Fibroblast of upper back skin (primary cell): ENCODE results near the gene TADA2B.

Source experiments
- DNase-seq: peaks from one replicate; pipeline ENCODE4 v3.0.0-alpha.2; 2013

TADA2B gene

DNA sequence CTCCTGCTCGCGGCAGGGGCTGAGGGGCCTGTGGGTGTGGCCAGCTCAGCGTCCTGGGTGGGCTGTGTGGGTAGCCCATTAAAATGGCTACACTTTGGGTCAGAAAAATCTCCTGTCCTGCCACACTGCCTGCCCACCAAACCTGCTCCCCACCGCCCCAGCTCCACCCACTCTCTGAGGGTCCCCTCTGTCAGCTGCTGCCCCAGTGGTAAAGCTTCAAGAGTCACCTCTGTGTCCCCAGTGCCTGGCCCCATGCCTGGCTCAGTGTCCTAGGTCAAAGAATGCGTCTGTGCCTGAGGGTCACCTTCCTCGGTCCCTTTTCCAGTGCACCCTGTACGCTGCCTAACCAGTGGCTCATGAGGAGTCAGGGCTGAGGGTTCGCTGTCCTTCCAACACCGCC, 24.9 kb upstream of the TADA2B start:
- DNase-seq: no peak

DNA sequence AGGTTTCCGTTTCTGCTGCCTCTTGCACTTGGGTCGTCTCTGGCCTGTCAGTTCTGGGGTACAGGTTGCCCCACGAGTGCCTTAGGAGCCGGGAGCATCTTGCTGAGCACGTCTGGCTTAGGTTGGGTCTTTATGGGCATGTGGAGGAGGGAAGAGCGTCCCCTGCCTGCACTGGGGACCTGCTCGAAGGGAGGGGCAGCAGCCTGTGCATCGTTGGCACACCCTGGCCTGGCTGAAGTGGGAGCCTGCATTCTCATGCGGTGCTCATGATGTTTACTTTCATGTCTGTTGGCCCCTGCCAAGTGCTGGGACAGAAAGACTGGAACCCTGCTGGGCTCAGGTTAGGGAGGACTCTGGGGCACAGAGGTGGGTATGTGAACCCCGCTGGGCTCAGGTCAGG, 23.8 kb upstream of the TADA2B start:
- no peak for DNase-seq

DNA sequence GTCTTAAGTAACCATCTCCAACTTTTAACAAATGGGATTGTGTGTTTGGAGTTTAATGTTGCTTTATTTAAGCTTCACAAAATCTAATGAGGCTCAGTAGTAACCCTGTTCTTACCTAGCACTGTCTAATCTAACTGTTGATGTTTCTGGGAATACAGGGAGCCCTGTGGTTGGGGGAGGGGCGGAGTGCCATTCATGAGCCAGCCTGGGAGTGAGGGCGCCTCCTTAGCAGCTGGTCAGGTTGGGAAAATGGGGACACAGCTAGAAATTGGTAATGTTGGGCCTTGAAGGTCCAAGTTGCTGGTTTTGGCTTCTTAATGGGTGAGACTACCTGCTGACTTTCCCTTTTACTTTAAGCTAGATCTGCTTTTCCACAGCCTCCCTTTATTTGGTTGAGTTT, 22.9 kb upstream of the TADA2B start:
- no peak for DNase-seq

DNA sequence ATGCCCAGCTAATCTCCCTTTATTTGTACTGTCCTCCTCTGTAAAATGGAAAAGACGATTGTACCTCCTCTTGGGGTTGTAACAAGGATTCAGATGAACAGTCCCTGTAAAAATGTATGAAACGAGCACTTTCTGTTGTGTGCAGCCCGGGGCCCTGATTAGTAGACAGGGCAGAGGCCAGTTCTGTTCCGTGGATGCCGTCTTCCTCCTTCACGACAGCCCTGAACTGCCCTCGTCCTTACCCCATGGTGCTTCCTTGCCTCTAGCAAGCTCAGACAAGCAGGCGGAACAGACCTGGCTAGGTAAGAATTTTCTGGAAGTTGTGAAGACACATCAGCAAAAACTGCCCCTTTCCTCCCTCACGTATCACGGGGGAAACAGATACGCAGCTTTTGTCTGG, 22.3 kb upstream of the TADA2B start:
- DNase-seq: no peak

DNA sequence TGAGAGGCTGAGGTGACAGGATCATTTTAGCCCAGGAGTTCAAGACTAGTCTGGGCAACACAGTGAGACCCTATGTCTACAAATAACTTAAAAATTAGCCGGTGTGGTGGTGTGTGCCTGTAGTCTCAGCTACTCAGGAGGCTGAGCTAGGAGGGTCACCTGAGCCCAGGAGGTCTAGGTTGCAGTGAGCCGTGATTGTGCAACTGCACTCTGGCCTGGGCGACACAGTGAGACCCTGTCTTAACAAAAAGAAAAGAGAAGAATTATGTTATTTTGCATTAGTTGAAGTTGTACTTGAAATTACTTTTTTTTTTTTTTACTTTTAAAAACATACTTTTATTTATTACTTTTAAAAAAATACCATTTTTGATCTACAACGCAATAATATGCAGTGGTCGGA, 21.8 kb upstream of the TADA2B start:
- no peak for DNase-seq

DNA sequence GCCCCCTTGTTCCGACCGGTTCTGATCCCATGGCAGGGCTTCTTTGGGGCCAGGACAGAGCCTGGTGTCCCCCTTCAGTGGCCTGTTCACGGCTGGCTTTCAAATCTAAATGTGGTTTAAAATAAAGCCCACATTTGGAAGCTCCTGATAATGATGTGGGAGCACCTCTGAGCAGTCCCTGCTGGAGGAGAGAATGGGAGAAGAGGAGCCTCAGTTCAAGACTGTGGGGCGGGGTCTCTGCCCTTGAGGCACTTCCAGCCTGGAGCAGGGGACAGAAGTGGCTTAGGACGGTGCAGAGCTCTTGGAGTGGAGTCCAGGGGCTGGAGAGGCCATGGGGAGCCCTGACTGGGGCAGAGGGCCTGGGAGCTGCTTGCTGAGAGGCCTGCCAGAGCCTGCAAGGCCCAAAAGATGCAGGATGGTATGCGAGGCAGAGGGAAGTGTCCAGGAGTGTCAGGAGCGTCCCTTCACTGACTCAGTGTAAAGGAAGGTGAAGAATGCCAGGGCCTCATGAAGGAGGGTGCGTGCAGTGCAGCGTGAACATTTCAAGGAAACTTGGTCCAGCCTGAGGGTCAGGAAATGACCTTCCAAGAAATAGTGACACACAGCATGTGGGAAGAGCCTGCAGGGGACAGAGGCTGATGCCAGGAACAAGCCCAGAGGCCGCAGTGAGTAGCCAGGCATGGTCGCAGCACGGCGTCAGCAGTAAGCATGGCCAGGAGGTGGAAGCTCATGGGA, 21.1 kb upstream of the TADA2B start:
- peak; percentile 62 for DNase-seq

DNA sequence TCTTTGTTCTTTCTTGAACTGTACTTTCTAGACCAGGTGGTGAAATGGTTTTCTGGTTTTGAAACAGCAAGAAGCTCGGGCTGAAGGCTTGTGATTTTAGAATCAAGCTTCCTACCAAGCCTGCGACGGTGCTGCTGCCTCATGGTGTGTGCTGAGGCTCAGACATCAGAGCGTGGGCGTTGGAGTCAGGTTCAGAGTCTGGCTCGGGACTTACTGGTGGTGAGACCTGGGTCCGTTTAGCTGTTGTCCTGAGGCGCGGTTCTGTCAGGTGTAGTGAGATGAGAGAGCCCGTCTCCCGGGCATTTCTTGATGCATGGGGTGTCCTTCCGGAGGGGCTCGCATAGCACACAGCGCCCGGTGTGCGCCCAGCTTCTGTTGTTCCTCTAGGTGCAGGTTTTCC, 19.7 kb upstream of the TADA2B start:
- no peak for DNase-seq

DNA sequence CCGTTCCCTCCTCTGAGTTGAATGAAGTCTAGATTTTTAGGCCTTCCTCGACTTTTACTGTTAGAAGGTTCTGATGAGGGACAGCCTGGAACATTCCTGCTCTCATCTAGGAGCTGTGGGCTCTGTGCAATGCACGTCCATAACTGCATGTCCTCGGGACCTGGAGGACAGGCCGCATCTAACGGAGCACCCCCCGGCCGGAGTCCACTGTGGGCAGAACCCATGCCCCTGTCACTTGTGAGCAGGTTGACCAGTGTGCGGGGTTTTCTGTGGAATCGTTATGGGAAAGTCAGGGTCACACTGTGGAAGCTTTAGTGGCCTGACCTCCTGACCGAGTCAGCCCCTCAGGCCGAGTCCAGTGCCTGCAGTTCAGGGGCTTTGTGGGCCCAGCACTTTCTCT, 19.3 kb upstream of the TADA2B start:
- no peak for DNase-seq

DNA sequence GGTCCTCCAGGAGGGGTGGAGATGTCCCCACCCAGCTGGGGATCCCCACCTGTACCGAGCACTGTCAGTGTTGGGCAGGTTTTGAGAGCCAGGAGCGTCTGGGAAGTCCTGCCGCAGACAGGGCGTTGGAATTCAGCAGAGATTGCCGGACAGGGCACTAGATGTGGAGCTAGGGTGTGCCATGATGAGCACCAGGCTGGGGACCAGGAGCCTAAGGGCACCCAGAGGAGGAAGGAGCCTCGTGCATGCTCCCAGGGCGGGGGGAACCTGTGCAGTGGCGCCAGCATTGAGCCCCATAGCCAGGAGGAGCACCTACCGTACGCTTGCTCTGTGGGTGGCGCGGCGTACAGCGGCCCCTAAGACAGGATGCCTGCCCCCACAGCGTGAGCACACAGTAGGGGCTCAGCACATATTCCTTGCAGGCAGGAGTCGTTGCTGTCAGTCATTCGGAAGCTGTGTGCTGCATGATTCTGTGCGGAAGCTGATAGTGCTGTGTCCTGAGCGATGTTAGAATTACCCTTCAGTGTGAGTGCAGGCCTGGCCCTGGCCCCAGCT, 18.8 kb upstream of the TADA2B start:
- DNase-seq: no peak

DNA sequence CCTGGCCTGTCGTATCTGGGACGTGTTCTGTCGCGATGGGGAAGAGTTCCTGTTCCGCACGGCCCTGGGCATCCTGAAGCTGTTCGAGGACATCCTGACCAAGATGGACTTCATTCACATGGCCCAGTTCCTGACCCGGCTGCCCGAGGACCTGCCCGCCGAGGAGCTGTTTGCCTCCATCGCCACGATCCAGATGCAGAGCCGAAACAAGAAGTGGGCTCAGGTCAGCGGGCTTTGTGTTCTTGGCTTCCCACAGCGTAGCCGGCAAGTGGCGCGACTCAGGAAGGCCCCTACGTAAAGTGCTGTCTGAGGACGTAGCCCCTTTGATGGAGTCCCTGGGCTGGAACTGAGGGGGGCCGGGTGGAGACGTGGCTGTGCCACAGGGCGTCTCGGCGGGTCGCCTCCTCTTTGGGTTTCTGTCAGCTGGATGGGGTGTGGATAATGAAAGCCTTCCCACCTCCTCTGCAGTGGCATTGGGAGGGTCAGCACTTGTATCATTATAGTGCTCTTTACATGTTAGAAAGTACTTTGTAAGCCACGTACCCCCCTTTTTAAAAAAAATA, 18.1 kb upstream of the TADA2B start:
- no peak for DNase-seq

DNA sequence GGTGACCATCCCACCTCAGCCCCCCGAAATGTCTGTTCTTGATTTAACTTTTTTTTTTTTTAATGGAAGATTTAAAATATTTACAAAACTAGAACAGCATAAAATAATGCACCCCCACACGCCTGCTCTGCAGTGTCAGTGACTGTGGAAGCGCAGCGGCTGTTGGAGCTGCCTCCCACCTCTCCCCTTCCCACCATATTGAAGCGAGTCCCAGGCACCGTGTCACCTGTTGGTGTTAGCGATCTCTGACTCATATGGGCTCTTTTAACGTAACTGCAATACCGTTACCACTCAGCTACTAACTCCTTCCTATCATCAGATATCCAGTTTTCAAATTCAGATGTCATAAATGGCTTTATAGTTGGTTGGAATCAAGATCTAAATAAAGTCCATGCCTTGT, 17.1 kb upstream of the TADA2B start:
- no peak for DNase-seq

DNA sequence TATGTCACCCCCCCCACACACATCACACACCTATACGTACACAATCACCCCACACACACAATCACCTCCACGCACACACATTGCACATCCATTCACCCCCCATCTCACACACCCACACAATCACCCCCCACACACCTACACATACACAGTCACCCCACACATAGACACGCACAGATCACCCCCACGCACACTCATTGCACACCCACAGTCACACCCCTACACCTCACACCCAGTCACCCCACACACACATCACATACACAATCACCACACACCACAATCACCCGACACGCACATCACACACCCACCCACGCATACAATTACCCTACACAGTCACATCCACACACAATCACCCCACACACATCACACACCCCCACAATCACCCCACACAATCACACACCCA, 15.9 kb upstream of the TADA2B start:
- DNase-seq: no peak

DNA sequence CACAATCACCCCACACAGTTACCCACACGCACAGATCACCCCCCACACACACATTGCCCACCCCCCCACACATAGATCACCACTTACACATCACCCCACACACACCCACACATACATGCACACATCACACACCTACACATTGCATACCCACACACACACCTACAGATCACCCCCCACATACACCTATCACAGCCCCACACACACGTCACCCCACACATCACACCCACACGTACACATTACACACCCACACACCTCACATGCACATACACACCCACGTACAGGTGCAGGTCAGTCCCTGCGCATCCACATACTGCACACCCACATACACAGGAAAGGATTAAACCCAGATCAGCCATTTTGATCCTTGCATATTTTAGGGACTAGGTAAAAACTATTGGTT, 15.3 kb upstream of the TADA2B start:
- no peak for DNase-seq

DNA sequence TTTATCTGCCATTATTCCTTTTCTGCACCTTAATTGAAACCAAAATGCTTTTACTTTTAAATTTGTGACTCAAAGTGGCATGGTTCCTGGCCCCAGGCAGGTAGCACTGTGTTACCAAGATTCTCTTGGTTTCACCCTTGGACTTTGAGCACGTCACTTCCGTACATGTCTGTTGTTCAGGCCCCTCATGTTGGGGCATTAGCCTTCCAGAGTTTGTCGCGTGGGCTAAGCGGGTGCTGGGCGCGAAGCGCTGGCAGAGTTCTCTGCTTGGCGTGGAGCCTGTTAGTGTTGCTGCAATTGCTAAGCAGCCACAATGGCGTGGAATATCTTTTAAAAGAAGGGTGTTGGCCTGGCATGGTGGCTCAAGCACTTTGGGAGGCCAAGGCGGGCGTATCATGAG, 14.0 kb upstream of the TADA2B start:
- no peak for DNase-seq

DNA sequence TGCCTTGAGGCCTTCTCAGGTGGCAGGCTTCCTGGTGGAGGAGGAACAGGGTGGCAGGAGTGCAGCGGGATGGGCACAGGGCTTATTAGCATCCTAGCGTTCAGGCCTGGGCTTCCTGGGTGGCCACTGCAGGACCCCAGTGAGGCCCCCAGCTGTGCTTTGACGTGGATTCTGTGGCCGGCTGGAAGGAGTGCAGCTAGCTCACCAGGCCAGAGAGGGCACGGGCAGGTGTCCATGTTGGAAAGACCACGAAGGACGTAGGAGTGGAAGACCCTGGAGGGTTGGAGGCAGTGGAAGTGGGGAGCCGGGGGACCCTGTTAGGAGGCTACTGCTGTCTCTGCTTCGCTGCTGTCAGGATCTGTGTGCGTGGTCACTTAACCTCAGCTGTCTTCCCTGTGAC, 13.3 kb upstream of the TADA2B start:
- no peak for DNase-seq

DNA sequence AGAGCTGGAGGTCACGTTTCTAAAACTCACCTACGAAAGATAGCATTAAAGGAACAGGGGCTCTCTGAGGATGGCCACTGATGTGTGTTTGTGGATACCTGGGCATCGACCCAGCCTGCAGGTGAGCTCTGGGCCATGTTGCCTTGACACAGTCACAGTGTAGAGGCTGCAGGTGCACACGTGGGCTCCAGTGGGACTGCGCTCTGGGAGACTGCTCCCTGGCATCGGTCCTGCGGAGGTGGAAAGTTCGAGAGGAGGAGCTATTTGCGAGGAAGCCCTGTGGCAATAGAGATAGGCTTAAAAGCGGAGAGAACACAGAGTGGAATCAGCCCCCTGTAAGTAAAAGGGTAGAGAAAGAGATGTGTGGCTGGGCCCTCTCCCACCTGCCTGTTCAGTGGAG, 12.3 kb upstream of the TADA2B start:
- DNase-seq: no peak

DNA sequence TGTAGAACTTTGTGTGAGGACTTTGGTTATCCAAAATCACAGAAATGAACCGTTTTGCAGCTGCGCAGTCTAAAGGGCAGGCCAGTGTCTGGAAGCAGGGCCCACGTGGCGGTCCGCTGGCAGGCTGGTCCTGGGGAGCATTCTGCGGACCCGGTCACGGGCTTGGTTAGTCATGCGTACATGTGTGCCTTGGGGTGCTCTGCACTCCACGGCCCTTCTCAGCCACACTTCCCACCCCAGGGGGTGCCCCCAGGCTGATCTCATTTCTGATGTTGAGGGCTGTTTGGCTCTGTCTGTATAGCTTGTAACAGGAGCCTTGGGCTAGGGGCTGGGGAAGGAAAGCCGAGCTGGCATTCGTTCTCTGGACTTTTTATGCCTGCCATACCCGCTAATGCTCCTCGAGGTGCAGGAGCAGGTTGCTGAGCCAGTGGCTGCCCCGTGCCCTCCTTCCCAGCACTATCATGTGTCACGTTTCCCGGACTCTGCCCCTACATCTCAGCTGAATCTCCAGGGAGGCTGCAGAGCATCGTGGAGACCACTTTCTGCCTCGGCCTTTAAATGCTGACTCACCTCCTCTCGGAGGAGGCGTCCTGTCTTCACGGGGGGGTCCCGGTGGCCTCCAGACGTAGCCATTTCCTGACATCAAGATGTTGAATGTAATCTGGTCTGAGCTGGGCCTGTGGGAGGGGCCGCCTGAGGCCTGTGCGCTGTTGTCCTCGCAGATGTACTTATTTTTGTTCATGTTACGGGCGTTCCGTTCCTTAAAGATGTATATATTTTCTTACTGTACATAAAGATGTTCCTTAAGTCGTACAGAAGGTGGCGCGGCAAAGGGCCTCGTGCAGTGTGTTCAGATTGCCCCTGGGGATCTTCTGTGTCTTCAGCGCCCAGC, 11.4 kb upstream of the TADA2B start:
- DNase-seq: peak; percentile 6

DNA sequence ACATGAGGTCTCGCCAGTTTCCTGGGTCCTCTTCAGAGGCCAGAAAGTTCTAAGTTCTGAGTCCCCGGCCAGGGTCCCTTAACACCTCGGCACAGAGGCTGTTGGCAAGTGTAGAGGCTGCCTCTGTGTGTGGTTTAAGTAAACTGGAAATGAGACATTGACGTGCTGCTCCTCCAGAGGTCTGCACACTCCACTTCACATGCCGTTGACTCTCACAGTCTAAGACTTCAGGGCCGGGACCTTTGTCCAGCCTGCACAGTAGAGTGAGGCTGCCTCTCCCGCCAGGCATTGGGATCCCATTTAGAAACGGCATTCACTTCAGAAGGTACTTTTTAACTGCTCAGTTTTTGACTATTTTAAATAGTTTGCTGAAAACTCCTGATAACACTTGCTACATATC, 10.6 kb upstream of the TADA2B start:
- no peak for DNase-seq

DNA sequence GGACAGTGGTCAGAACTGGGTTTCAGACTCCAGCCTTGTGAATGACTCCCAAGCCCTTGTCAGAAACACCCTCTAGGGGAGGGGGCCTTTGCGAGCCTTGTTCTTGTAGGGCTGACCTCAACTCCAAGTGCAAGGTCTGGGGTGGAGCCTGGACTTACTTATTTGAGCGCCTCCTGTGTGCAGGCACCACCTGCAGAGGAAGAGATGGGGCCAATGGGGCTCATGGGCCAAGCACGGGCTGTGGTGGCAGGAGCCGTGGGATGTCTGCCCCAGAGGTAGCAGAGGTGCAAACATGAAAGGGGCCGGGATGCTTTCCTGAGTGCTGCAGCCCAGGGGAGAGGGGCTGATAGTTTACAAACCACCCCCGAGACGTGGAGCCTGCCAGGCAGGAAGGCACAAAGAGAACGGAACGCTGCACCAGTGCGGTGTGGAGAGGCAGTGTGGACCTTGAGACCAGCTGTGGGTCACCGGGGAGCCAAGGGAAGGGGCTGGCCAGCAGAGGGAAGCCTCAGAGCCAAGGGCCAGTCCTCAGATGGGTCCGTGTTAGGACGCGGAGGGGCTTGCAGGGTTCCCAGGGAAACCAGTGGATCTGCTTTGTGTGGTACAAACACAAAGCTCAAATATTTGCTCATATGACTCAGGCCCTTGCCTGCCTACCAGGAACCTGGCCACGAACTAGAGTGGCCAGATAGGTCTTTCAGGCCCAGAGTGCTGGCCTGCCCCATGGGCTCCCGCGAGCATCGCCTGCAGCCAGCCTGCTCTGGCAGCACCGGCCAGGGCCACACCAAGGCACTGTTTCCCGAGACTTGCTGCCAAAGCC, 8.7 kb upstream of the TADA2B start:
- peak; percentile 59 for DNase-seq

DNA sequence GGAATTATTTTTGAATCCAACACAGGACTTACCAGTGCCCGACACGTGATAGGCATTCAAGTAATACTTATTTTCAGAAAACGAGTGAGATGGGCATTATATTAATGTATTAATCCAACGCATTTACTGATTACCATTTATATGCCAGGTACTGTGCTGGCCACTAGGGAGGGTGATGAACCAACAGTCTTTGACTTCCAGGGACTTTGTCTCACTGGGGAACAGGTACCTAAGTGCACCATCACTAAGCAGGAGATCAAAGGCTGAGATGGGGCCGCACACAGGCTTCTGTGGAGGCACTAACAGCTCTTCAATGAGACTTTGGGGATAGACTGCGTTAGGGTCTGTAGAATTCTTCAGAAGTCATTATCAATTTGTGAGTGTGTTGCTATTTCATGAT, 5.7 kb upstream of the TADA2B start:
- no peak for DNase-seq

DNA sequence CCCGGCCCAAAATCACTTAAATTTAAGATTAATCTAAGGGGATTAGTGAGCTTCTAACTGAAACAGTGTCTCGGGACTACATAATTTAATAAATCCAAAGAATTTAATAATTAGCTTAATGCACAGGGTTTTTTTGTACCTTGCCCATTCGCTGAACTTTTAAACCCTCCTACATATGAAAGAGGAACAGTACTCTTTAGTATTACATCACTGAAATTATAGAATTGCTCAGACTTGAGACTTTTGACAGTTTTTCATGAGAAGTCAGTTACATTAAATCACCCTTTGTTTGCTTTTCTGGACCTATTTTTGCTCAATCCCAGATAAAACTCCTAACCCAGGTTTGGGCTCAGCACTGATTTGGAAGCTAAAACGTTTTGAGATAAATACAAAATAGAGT, 2.4 kb upstream of the TADA2B start:
- no peak for DNase-seq

DNA sequence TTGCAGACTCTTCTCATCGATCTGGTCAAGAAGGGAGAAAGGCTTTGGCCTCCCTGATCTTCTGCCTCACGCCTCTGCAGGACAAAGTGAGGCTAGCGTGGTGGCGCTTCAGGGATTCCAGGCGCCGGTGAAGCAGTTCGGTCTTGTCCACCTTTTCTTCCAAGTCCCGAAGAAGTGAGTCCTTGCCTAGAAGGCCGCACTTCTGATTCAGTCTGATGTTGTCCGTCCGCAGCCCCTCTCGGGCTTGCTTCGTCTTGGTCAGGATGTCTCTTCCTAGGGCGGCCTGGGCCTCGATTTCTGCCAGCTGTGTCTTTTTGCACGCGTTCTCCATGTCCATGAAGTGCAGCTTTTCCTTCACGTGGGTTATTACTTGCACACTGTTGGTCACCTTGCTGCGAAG, 1.9 kb upstream of the TADA2B start:
- DNase-seq: no peak
